Frontal cortex (tissue), 4 donors: ENCODE data around the gene PAPSS1. TPM values are rescaled to one million over a fixed set of nuclear protein-coding genes. Genes with fewer than 3 reads are reported as not detected.
A peak's percentile ranks its signal among the peaks of the same experiment; 100 is the strongest.

ENCODE experiments used
- DNase-seq, 2 donors: peaks; one replicate each; pipeline ENCODE4 v3.0.0; 2012; ENCODE audit warnings: low spot score in 2 of 2
- FAIRE-seq: peaks from 2 replicates; lab custom pipeline; 2012; peaks lifted over from hg19 to GRCh38; lab: Jason Lieb, UNC
- total RNA-seq: library from RNA; depleted of rRNA; stranded (reverse); fragments of >200 nt; gene quantifications from one replicate; pipeline ENCODE4 v1.2.3, GENCODE V29; 2014
- donor health status: control.
- donor health status: control.
- donor health status: control.

The PAPSS1 gene
- total RNA-seq: 115 TPM

GRCh38 chr4:107719922-107720722 is at the start of gene PAPSS1:
Gene PAPSS1 (minus strand): TSS chr4:107720234. CDS start chr4:107720179, 55 bp downstream.
- DNase-seq (peak; percentile 92), FAIRE-seq (no peak)

- DNase-seq (no peak), FAIRE-seq (no peak)
Measured at GRCh38 chr4:107760281-107760947, 40.4 kb upstream of the PAPSS1 start.

GRCh38 chr4:107757864-107758476 is 37.9 kb upstream of the PAPSS1 start:
- FAIRE-seq (peak; percentile 98), DNase-seq (peak in 1 of 2 donors; percentile 19)

DNA sequence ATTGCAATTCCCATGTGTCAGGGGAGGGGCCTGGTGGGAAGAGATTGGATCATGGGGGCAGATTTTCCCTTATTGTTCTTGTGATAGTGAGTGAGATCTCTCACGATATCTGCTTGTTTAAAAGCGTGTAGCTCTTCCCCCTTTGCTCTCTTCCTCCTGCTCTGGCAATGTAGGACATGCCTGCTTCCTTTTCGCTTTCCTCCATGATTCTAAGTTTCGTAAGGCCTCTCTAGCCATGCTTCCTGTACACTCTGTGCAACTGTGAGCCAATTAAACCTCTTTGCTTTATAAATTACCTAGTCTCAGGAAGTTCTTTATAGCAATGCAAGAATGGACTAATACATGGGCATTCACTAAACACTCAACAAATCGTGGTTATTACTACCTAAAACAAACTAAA is 37.2 kb upstream of the PAPSS1 start:
- DNase-seq (no peak), FAIRE-seq (no peak)

DNA sequence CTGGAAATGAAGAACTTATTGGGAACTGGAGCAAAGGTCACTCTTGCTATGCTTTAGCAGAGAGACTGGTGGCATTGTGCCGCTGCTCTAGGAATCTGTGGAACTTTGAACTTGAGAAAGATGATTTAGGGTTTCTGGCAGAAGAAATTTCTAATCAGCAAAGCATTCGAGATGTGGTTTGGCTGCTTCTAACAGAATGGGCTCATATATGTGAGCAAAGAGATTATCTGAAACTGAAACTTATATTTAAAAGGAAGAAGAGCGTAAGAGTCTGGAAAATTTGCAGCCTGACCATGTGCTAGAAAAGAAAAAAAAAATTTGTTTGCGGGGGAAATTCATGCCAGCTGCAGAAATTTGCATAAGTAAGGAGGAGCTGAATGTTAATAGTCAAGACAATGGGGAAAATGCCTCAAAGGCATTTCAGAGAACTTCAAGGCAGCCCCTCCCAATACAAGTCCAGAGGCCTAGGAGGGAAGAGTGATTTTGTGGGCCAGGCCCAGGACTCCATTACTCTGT is 35.9 kb upstream of the PAPSS1 start:
- FAIRE-seq (no peak), DNase-seq (no peak)

DNA sequence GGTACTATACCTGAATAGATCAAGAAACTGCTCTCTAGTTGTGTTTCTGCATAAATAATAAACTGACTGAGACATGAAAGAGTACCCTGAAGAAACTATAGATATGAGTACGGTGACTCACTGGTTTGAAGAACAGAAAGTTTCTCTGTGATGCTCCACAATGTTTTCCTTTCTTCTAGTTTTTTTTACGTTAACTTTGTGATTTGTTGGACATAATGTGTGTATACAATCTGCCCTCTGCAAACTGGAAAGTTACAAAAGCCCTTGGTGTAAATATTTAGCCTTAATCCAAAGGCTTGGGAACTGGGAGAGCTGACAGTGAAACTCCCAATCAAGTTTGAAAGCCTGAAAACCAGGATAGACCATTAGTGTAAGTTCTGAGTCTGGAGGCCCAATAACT is 31.6 kb upstream of the PAPSS1 start:
- DNase-seq (no peak), FAIRE-seq (no peak)

GRCh38 chr4:107747748-107748486 is 27.9 kb upstream of the PAPSS1 start:
- FAIRE-seq: no peak
- DNase-seq: no peak

DNA sequence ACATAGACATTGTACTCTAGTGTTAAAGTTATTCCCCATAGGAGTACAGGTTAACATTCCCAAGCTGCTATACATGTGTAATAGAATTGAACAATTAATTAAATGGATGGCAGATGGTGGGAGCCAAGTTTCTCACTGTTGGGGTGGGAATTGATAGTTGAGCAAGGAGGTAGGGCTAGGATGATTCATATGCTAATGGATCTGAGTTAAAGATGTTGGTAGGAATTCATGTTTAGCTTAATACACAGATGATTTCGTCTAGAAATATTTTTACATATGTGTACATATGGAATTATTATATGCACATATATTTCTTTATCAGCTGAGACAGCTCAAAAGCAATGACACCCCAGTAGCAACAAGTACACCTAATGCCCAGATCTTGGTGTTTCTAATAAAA is 26.1 kb upstream of the PAPSS1 start:
- no peak for FAIRE-seq

DNA sequence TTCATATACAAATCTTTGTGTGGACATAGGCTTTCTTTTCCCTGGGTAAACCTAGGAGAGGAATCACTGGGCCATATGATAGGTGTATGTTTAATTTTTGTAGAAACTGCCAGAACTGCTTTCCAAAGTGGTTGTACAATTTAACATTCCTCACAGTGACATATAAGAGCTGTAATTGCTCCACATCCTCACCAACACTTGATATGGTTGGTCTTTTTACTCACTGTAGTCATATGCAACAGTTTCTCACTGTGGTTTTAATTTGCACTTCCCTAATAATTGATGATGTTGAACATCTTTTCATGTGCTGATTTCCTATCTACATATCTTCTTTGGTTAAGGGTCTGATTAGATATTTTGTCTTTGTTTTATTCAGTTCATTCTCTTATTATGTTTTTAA is 24.5 kb upstream of the PAPSS1 start:
- no peak for FAIRE-seq
- DNase-seq: no peak

More for the DNA sequence above, 26.1 kb upstream of the PAPSS1 start:
- no peak for DNase-seq

GRCh38 chr4:107743532-107743931 is 23.5 kb upstream of the PAPSS1 start:
- FAIRE-seq (no peak), DNase-seq (no peak)

DNA sequence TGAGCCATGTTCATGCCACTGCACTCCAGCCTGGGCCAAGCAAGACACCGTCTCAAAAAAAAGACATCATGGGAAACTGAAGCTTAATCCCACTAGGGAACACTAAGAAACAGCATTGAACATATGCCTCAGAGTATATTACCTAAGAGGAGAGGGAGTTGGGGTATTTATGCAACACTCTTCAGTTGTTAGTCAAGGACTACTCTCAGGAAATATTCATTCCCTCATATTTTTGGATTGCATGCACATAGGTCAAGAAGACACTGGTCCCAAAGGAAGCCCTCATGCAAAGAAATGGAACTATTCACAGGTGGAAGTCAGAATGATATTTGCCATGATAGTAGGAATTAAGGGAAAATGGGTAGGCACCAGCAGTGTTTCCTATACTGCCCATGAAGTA is 22.8 kb upstream of the PAPSS1 start:
- DNase-seq (no peak), FAIRE-seq (no peak)

DNA sequence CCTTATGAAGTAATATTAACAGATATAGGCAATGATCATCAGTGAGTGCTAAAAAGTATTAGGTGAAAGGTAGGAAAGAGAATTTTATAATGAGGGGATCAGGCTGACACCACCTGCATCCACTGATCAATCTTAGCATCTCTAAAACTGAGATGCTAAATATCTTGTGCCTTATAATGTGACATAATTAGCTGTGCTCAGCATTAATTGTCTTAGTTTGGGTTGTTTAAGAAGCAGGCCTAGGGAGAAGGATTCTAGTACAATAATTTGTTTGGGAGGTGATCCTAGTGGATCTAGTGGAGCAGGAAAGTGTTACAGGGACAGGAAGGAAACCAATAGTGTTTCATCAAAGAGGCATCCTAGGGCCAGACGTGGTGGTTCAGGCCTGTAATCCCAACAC is 22.2 kb upstream of the PAPSS1 start:
- DNase-seq (no peak), FAIRE-seq (no peak)

GRCh38 chr4:107740950-107741701 is 21.1 kb upstream of the PAPSS1 start:
- DNase-seq (no peak), FAIRE-seq (no peak)

- DNase-seq (no peak), FAIRE-seq (no peak)
Measured at GRCh38 chr4:107740381-107740780, 20.3 kb upstream of the PAPSS1 start.

- DNase-seq: no peak
- FAIRE-seq: no peak
Measured at GRCh38 chr4:107737450-107737849, 17.4 kb upstream of the PAPSS1 start.

DNA sequence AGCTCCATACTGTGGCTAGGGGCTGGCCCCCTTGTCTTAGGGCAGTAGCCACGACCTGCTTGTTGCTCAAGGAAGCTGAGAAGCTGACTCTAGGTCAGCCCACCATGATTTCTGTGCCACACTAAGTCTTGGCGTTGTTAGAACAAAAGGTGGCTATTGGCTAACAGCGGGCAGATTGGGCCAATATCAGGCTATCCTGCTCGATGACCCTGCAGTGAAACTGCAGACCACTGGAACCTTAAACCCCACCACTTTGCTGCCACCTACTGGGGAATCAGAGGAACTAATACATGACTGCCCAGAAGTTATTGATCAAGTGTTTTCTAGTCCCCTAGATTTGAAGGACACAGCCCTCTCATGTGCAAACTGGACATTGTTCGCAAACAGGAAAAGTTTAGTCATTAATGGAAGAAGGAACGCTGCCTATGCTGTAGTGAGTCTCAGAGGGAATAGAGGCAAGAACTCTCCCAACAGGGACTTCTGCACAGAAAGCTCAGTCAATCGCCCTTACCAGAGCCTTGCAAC is 17.0 kb upstream of the PAPSS1 start:
- DNase-seq: peak in 1 of 2 donors; percentile 33
- no peak for FAIRE-seq

- DNase-seq: no peak
- FAIRE-seq: no peak
Measured at GRCh38 chr4:107736037-107736436, 16.0 kb upstream of the PAPSS1 start.

- DNase-seq (no peak), FAIRE-seq (no peak)
Measured at GRCh38 chr4:107734120-107734519, 14.1 kb upstream of the PAPSS1 start.

DNA sequence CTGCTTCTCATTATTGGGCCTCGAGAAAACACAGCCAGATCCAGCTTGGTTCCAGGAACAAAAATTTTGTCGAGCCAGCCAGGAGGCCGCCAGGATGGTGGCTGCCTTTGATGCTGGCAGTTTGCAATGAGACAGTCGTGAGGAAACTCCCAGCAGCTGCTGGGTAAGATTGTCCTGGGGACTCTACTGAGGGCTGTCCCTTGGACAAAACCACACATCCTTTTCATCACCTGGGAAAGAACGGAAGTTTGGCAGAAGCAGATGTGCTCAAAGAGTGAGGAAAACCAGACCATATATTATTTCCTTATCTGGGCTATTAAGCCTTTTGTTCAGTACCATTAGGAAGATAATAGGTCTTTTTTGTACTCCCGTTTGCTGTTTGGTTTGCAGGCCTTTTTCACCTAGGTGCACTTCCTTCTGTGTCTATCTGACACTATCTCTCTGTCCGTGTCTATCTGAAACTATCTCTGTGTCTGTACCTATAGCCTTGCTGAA is 13.4 kb upstream of the PAPSS1 start:
- FAIRE-seq: no peak
- DNase-seq: no peak
